WI38 (cell line): ENCODE data around the gene UCN.

ENCODE experiments used
- H3K4me3 ChIP-seq: 2 replicates; pipeline ENCODE4 v1.5.1; 2011; ENCODE audit warnings: low read depth, mild to moderate bottlenecking, control low read depth, low read length
- CTCF ChIP-seq: IDR thresholded peaks from 2 replicates; pipeline ENCODE4 v1.5.1; 2012; ENCODE audit warnings: low read depth, mild to moderate bottlenecking, control low read depth, low read length

The UCN gene

DNA sequence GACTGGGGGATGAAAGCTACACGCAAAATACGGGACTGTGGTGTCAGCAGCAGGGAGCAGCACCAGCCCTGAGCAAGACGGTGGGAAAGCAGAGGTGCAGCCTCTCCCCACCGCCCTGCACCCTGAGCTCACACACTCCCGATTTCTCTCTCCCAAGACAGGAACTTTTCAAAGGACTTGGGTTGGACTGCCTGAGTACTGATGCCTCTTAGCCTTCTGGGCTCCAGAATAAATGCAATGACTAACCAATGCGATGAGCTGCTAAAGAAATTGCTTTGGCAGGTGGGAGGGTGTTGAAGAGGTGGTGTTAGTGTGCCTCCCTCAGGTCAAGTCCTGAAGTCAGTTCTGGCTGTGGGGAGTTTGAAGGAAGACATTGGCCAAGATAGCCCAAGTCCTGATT lies 16.4 kb downstream of the UCN start:
- no peak for TF ChIP-seq CTCF
- no peak overlapping the region for H3K4me3 ChIP-seq

- TF ChIP-seq CTCF = no peak
These were observed 17.7 kb downstream of the UCN start for GRCh38 chr2:27290549-27290948.

DNA sequence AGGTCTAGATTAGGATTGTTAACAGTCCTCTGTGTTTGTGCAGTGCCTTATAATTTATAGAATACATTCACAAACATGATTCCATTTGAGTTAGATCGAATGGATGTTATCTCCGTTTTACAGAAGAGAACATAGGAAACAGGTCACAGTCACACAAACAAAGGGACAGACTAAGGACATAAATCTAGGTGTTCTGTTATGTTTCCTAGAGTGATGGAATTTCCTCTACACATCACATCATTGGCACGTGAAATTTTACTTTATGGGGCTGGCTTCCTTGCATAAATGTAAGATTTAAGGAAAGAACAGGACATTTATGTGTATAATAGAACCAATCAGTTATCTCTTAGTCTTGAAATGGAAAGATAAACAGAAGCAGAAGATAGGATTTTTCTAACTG lies 19.6 kb downstream of the UCN start:
- no peak for TF ChIP-seq CTCF
- no peak overlapping the region for H3K4me3 ChIP-seq

More at GRCh38 chr2:27290549-27290948, 17.7 kb downstream of the UCN start:
- no peak overlapping the region for H3K4me3 ChIP-seq

- TF ChIP-seq CTCF = no peak
- no peak overlapping the region for H3K4me3 ChIP-seq
These were observed 22.8 kb downstream of the UCN start for GRCh38 chr2:27285481-27285880.

GRCh38 chr2:27284996-27285395 lies 23.2 kb downstream of the UCN start:
- H3K4me3 ChIP-seq = no peak overlapping the region
- TF ChIP-seq CTCF = no peak

GRCh38 chr2:27282892-27283291 lies 25.4 kb downstream of the UCN start:
- no peak overlapping the region for H3K4me3 ChIP-seq
- TF ChIP-seq CTCF = no peak

DNA sequence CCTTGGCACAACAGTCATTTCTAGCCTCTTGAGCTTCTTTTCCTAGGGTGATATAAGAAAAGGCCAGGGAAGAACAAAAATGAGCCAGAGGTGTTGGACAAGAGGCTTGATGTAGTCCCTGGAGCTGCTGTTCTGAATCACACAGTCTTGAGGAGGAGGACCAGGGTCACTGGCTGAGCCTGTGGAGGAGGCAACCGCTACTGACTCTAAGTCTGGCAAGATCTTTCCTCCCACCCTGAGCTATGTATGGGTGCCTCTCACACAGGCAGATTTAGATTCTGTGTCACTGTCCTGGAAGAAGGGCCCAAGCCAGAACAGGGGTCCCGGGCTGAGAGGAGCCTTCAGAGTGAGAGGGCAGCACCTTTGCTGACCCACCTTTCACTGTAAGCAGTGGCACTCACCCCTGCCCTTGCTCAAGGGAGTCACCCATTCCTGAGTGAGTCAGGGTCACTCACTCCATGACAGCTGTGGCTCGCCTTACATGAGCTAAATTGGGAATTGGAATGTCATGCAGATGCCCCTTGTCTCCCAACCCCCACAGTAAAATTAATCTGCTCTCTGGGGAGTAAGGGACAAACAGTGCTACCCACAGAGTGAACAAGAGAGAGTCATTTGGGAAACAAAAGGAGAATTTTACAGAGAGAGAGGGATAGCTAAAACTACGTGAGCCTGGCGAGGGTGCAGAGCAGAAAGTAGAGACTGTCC lies 26.2 kb downstream of the UCN start, which contains the start of gene TRIM54:
TRIM54 (plus strand) TSS at position 575 of the 705 bp plus-strand sequence. CDS start 303 bp downstream, outside the sequence.
- no peak for TF ChIP-seq CTCF
- no peak within 1 kb of the TSS for H3K4me3 ChIP-seq
